ENCODE results near the gene ORMDL2.
"Not testable (repeated sequence)": the region's sequence is repeated elsewhere in the genome, so short reads cannot be mapped to it uniquely, and the experiment has no call there.

ORMDL2 gene

GRCh38 chr12:55852740-55853139, 34.9 kb downstream of the ORMDL2 start:
- no peak for DNase-seq (ENCODE audit: low spot score)

- no peak for DNase-seq (ENCODE audit: low spot score)
These were observed 43.6 kb downstream of the ORMDL2 start for GRCh38 chr12:55861396-55861795.

- no peak for DNase-seq (ENCODE audit: low spot score)
These were observed 44.0 kb downstream of the ORMDL2 start for GRCh38 chr12:55861871-55862270.

GRCh38 chr12:55862286-55862685, 44.4 kb downstream of the ORMDL2 start:
- no peak for DNase-seq (ENCODE audit: low spot score)

GRCh38 chr12:55862931-55863330, 45.1 kb downstream of the ORMDL2 start:
- DNase-seq (ENCODE audit: low spot score) = not testable (repeated sequence)

GRCh38 chr12:55865327-55865726, 47.5 kb downstream of the ORMDL2 start:
- DNase-seq (ENCODE audit: low spot score) = no peak

GRCh38 chr12:55866454-55867004, 48.7 kb downstream of the ORMDL2 start:
- not testable (repeated sequence) for DNase-seq (ENCODE audit: low spot score)

All from hematopoietic multipotent progenitor cell treated with erythropoietin and hydrocortisone succinate and interleukin-3 and kit ligand, for 15 days (in vitro differentiated cells).